Kidney epithelial cell (primary cell): ENCODE data around the gene PAPPA. TPM values are rescaled to one million over a fixed set of nuclear protein-coding genes. Genes with fewer than 3 reads are reported as not detected.

Source experiments
- DNase-seq: peaks from one replicate; pipeline ENCODE4 v3.0.0-alpha.2; 2010; ENCODE audit warnings: low read depth
- H3K27me3 ChIP-seq: 2 replicates; pipeline ENCODE4 v1.6.0; 2011; ENCODE audit warnings: low read length; ENCODE audit not compliant: control insufficient read depth, insufficient read depth
- H3K36me3 ChIP-seq: 2 replicates; pipeline ENCODE4 v1.5.1; 2011; ENCODE audit warnings: low read length; ENCODE audit not compliant: control insufficient read depth, insufficient read depth
- H3K4me3 ChIP-seq: 2 replicates; pipeline ENCODE4 v1.5.1; 2011; ENCODE audit warnings: low read depth, mild to moderate bottlenecking, control low read depth, low read length
- CTCF ChIP-seq: IDR thresholded peaks from 2 replicates; pipeline ENCODE4 v1.5.1; 2011; ENCODE audit warnings: mild to moderate bottlenecking, moderate library complexity, low read length, control low read depth, inconsistent platforms; ENCODE audit not compliant: insufficient read depth, poor library complexity, severe bottlenecking
- total RNA-seq: library from RNA; depleted of rRNA; stranded (reverse); fragments of >200 nt; gene quantifications from 2 replicates; pipeline ENCODE4 v1.2.3, GENCODE V29; 2015

The PAPPA gene
- total RNA-seq, 1 donor from 2014 or later = 15.4 TPM

DNA sequence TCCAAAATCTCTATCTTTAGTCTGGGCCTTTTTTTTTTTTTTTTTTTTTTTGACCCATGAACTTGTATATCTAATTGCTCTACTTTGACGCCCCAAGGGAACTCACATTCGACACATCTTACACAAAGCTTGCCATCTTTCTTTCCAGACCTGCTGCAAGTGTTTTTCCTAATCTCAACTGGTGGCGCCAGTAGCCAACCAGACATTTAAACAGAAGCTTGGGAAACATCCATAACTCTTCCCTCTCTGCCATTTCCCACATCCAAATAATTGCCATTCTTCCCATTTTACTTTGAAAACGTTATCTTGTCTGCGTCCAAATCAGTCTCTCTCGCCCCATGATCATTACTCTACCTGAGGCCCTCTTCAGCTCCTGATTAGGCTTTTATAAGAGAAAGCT, 130.9 kb downstream of the PAPPA start:
- TF ChIP-seq CTCF = no peak
- Histone ChIP-seq H3K36me3 (no peaks in the 10 kb centered on the region), H3K4me3 (no peak overlapping the region), H3K27me3 (no peaks in the 10 kb centered on the region)
- no peak for DNase-seq

GRCh38 chr9:116285320-116285719, 131.7 kb downstream of the PAPPA start:
- Histone ChIP-seq H3K36me3 (no peaks in the 10 kb centered on the region), H3K27me3 (no peaks in the 10 kb centered on the region), H3K4me3 (no peak overlapping the region)
- no peak for DNase-seq
- TF ChIP-seq CTCF = no peak

GRCh38 chr9:116286297-116286696, 132.7 kb downstream of the PAPPA start:
- no peak overlapping the region for H3K4me3 ChIP-seq
- no peak for TF ChIP-seq CTCF
- no peak for DNase-seq

GRCh38 chr9:116287721-116288120, 134.1 kb downstream of the PAPPA start:
- no peaks in the 10 kb centered on the region for H3K36me3 ChIP-seq
- DNase-seq = no peak
- H3K4me3 ChIP-seq = no peak overlapping the region
- TF ChIP-seq CTCF = no peak
- H3K27me3 ChIP-seq = no peaks in the 10 kb centered on the region

More at GRCh38 chr9:116286297-116286696, 132.7 kb downstream of the PAPPA start:
- no peaks in the 10 kb centered on the region for H3K27me3 ChIP-seq
- H3K36me3 ChIP-seq = no peaks in the 10 kb centered on the region

DNA sequence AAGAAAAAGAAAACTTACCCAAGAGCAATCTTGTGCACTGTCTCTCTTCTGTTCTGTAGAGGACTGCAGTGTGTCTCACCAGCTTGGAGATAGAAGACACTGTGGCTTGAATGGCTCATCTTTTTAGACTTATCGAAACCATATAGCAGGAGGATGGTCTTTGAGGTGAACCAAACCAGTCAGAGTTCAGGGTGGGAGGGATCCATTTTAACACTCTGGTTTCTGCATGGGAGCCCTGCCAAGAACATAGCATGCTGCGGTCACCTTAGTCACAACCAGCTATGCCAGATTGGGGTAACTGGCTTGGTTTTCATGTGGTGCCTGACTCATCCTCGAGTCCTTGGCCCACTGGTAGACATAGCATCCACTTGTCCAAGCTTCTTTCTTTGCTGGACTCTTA, 135.1 kb downstream of the PAPPA start:
- no peaks in the 10 kb centered on the region for H3K36me3 ChIP-seq
- H3K27me3 ChIP-seq = no peaks in the 10 kb centered on the region
- no peak for TF ChIP-seq CTCF
- H3K4me3 ChIP-seq = no peak overlapping the region
- peak; percentile 66 for DNase-seq

- DNase-seq = no peak
- H3K4me3 ChIP-seq = no peak overlapping the region
- H3K36me3 ChIP-seq = no peaks in the 10 kb centered on the region
- H3K27me3 ChIP-seq = no peaks in the 10 kb centered on the region
- TF ChIP-seq CTCF = no peak
These were observed 143.8 kb downstream of the PAPPA start for GRCh38 chr9:116297346-116297745.
